GM12875 (cell line): Measurements from ENCODE around the gene PARD3.
"Not testable (repeated sequence)": the region's sequence is repeated elsewhere in the genome, so short reads cannot be mapped to it uniquely, and the experiment has no call there.

ENCODE experiments used
- H3K4me3 ChIP-seq: one replicate; pipeline ENCODE4 v1.5.1; 2011; ENCODE audit warnings: low read depth, low read length, control low read depth
- CTCF ChIP-seq: IDR thresholded peaks from 2 replicates; pipeline ENCODE4 v1.5.1; 2011; ENCODE audit warnings: low read depth, mild to moderate bottlenecking, control low read depth, inconsistent platforms, low read length, moderate library complexity, borderline replicate concordance; ENCODE audit not compliant: insufficient read depth

The PARD3 gene

GRCh38 chr10:34756584-34756983 is 58.5 kb downstream of the PARD3 start:
- no peak overlapping the region for H3K4me3 ChIP-seq

GRCh38 chr10:34753014-34753757 is 61.9 kb downstream of the PARD3 start:
- TF ChIP-seq CTCF, result no peak

More at GRCh38 chr10:34756584-34756983, 58.5 kb downstream of the PARD3 start:
- no peak for TF ChIP-seq CTCF

GRCh38 chr10:34751272-34751671 is 63.8 kb downstream of the PARD3 start:
- no peak overlapping the region for H3K4me3 ChIP-seq
- TF ChIP-seq CTCF, result no peak

More at GRCh38 chr10:34753014-34753757, 61.9 kb downstream of the PARD3 start:
- no peak overlapping the region for H3K4me3 ChIP-seq

GRCh38 chr10:34750795-34751194 is 64.3 kb downstream of the PARD3 start:
- not testable (repeated sequence) for H3K4me3 ChIP-seq

GRCh38 chr10:34748767-34749166 is 66.3 kb downstream of the PARD3 start:
- TF ChIP-seq CTCF, result no peak
- no peak overlapping the region for H3K4me3 ChIP-seq

- no peak for TF ChIP-seq CTCF
Observed at GRCh38 chr10:34748357-34748756, 66.7 kb downstream of the PARD3 start.

GRCh38 chr10:34746094-34746493 is 69.0 kb downstream of the PARD3 start:
- TF ChIP-seq CTCF, result no peak
- no peak overlapping the region for H3K4me3 ChIP-seq

More at GRCh38 chr10:34748357-34748756, 66.7 kb downstream of the PARD3 start:
- no peak overlapping the region for H3K4me3 ChIP-seq
